Endothelial cell of umbilical vein (primary cell): ENCODE data around the gene CCDC27.

Experiments
- CTCF ChIP-seq, 2 donors: IDR thresholded peaks; 1 replicate in 1 of 2; 2 replicates in 1 of 2; pipeline ENCODE4 v1.5.1; 2011; ENCODE audit warnings: low read length in 2 of 2, mild to moderate bottlenecking in 2 of 2, moderate library complexity in 2 of 2, control low read depth in 1 of 2, inconsistent platforms in 1 of 2, low read depth in 1 of 2; ENCODE audit not compliant: insufficient read depth in 1 of 2; ENCODE audit errors: extremely low read depth in 1 of 2
- EZH2 ChIP-seq: IDR thresholded peaks from 2 replicates; pipeline ENCODE4 v1.6.1; 2012; ENCODE audit warnings: borderline replicate concordance, low read depth, mild to moderate bottlenecking, moderate library complexity, low read length, inconsistent platforms; ENCODE audit not compliant: severe bottlenecking
- GATA2 ChIP-seq: IDR thresholded peaks from 2 replicates; pipeline ENCODE4 v1.7.0; 2011; ENCODE audit warnings: low read depth, mild to moderate bottlenecking, moderate library complexity, mixed read lengths, low read length; ENCODE audit not compliant: insufficient read length, insufficient read depth
- JUN ChIP-seq: IDR thresholded peaks from 2 replicates; pipeline ENCODE4 v1.6.1; 2011; ENCODE audit warnings: borderline replicate concordance, low read depth; ENCODE audit not compliant: insufficient read length, insufficient read depth
- MAX ChIP-seq: IDR thresholded peaks from 2 replicates; pipeline ENCODE4 v1.6.1; 2011; ENCODE audit not compliant: insufficient read depth, insufficient read length
- MYC ChIP-seq: IDR thresholded peaks from one replicate; pipeline ENCODE4 v1.6.1; 2011; ENCODE audit warnings: mild to moderate bottlenecking, low read depth, low read length
- POLR2A ChIP-seq: IDR thresholded peaks from 2 replicates; pipeline ENCODE4 v1.6.1; 2012; ENCODE audit warnings: low read depth, mild to moderate bottlenecking, control low read depth, low read length
- POLR2AphosphoS5 ChIP-seq: IDR thresholded peaks from 2 replicates; pipeline ENCODE4 v1.6.1; 2012; ENCODE audit warnings: low read depth, mild to moderate bottlenecking, control low read depth, low read length, moderate library complexity; ENCODE audit not compliant: insufficient read depth

GRCh38 chr1:3742439-3743298 is 9.6 kb upstream of the CCDC27 start:
- TF ChIP-seq POLR2A: no peak
- no peak for TF ChIP-seq MYC
- no peak for TF ChIP-seq CTCF (IDR thresholded peaks at IDR 0.05; ENCODE audit: extremely low read depth in 1 of 2, insufficient read depth in 1 of 2, low read depth in 1 of 2, low read length in 2 of 2)
- no peak for TF ChIP-seq EZH2
- no peak for TF ChIP-seq POLR2AphosphoS5
- TF ChIP-seq MAX: no peak
- TF ChIP-seq GATA2: no peak
- no peak for TF ChIP-seq JUN
